ENCODE data around the gene CA10. TPM values are rescaled to one million over a fixed set of nuclear protein-coding genes. Genes with fewer than 3 reads are reported as not detected.

The CA10 gene
- total and polyA plus RNA-seq, 9 of the 15 experiments (the other 6 are each of a cell fraction or from before 2014, with no cell fraction given), result not detected

GRCh38 chr17:51674579-51675255 is 483.8 kb downstream of the CA10 start (continued):
- no peak for TF ChIP-seq GATAD2B (IDR thresholded peaks at IDR 0.05; ENCODE audit: borderline replicate concordance)
- no peak for TF ChIP-seq ZNF561 (CRISPR knock-in tag; conservative IDR thresholded peaks at IDR 0.05)
- no peak for TF ChIP-seq TOE1 (IDR thresholded peaks at IDR 0.05; ENCODE audit: borderline replicate concordance)
- TF ChIP-seq TOE1 (CRISPR knock-in tag; IDR thresholded peaks at IDR 0.05; ENCODE audit: borderline replicate concordance, low read depth), result no peak
- no peak for TF ChIP-seq SIN3A (IDR thresholded peaks at IDR 0.05; ENCODE audit: borderline replicate concordance in 2 of 2, control insufficient read depth in 1 of 2, low read depth in 2 of 2, low read length in 2 of 2)
- no peak for TF ChIP-seq KDM2B (CRISPR knock-in tag; IDR thresholded peaks at IDR 0.05)

- DNase-seq (ENCODE audit: extremely low read depth in 1 of 4, low spot score in 3 of 4) (no peak), FAIRE-seq (no peak), ATAC-seq (no peak)
- Histone ChIP-seq H3K4me2 (ENCODE audit: insufficient read depth, low read length) (no peak overlapping the region), H3K9me3 (replicated peaks; ENCODE audit: control insufficient read depth, insufficient read depth, low read depth, low read length) (no peaks in the 10 kb centered on the region), H3K27ac (ENCODE audit: extremely low read depth, low read depth, low read length) (no peak overlapping the region), H3K4me1 (replicated peaks in 1 of 2; ENCODE audit: control insufficient read depth in 2 of 2, insufficient read depth in 2 of 2, low read length in 2 of 2) (no peaks in the 10 kb centered on the region), H3K27me3 (ENCODE audit: control insufficient read depth in 2 of 2, insufficient read depth in 2 of 2, low read length in 2 of 2) (no peaks in the 10 kb centered on the region), H3K79me2 (ENCODE audit: control insufficient read depth, insufficient read depth, low read length) (no peaks in the 10 kb centered on the region), H3K4me3 (no peak overlapping the region), H3K9ac (ENCODE audit: insufficient read depth in 1 of 2, low read depth in 2 of 2, low read length in 2 of 2) (no peak overlapping the region), H3K36me3 (ENCODE audit: control insufficient read depth, insufficient read depth, low read length) (no peaks in the 10 kb centered on the region), H2AFZ (ENCODE audit: low read depth, low read length) (no peak overlapping the region), H3K9me1 (ENCODE audit: control insufficient read depth, insufficient read depth, low read length) (no peaks in the 10 kb centered on the region), H4K20me1 (replicated peaks; ENCODE audit: control insufficient read depth, insufficient read depth, low read length) (no peaks in the 10 kb centered on the region)
- CTCF ChIA-PET (ENCODE audit: low intra/inter-chr PET ratio), result no interaction called here
- intact Hi-C loops (cut with micrococcal nuclease), result no loop called here
- POLR2A ChIA-PET, result interaction anchor here (0.8 kb wide), 1 partner anchor 11 kb away, joined by 3 read pairs; no protein-coding TSS in a partner anchor
- no TSS peak for BruUV-seq (replicated peaks)
- in situ Hi-C loops (cut with MboI), result no loop called here
- TF ChIP-seq CTCFL (IDR thresholded peaks at IDR 0.05; ENCODE audit: borderline replicate concordance, insufficient read depth, low read depth, low read length, poor library complexity, severe bottlenecking) (no peak), THAP7 (CRISPR knock-in tag; IDR thresholded peaks at IDR 0.05) (no peak), ZNF407 (IDR thresholded peaks at IDR 0.05; ENCODE audit: low read depth) (no peak)
Measured at GRCh38 chr17:51673070-51673469, 485.4 kb downstream of the CA10 start.

Data from K562 (cell line).